Panc1 (cell line): Measurements from ENCODE around the gene CCNG2. TPM values are rescaled to one million over a fixed set of nuclear protein-coding genes. Genes with fewer than 3 reads are reported as not detected.

Experiments used
- ATAC-seq: fragments of 200-7000 bp; cut with Tn5 transposase; 2 replicates; pipeline ENCODE4 v1.9.1; 2020; ENCODE audit warnings: mild to moderate bottlenecking, moderate library complexity
- BruUV-seq: library from RNA; stranded (reverse); fragments of 400-500 nt; replicated peaks from 2 replicates; lab custom pipeline; 2021; lab: Mats Ljungman, UMichigan
- CTCF ChIA-PET: fragments of 300-600 bp; sonication (Branson Sonifier 250); formaldehyde crosslinking; loops from one replicate; lab custom pipeline; 2022; ENCODE audit warnings: antibody characterized with exemption; lab: Charles Lee
- POLR2A ChIA-PET: fragments of 300-600 bp; sonication (Branson Sonifier 250); formaldehyde crosslinking; loops from one replicate; lab custom pipeline; 2022; ENCODE audit warnings: antibody characterized with exemption; lab: Charles Lee
- DNase-seq: peaks from one replicate; pipeline ENCODE4 v3.0.0-alpha.2; 2010; ENCODE audit warnings: low read depth, low spot score
- H3K27ac ChIP-seq: 2 replicates; pipeline ENCODE4 v1.5.1; 2011; ENCODE audit warnings: mild to moderate bottlenecking, low read length, inconsistent platforms
- H3K27me3 ChIP-seq: fragments of 200-500 bp; sonication (Bioruptor generic); 2 replicates; pipeline ENCODE4 v1.6.0; 2014; ENCODE audit warnings: low read length, inconsistent platforms; ENCODE audit not compliant: control insufficient read depth, insufficient read depth
- H3K36me3 ChIP-seq: fragments of 200-500 bp; sonication (Bioruptor generic); 2 replicates; pipeline ENCODE4 v1.5.1; 2014; ENCODE audit warnings: inconsistent platforms, mild to moderate bottlenecking, low read length, moderate library complexity; ENCODE audit not compliant: control insufficient read depth, insufficient read depth
- H3K4me1 ChIP-seq: 2 replicates; pipeline ENCODE4 v1.5.1; 2011; ENCODE audit warnings: inconsistent platforms, mild to moderate bottlenecking, low read length, moderate library complexity; ENCODE audit not compliant: control insufficient read depth, insufficient read depth
- H3K4me3 ChIP-seq, 2 experiments: 2 replicates each; pipeline ENCODE4 v1.5.1; 2011 to 2012; ENCODE audit warnings: low read depth in 2 of 2, low read length in 2 of 2, mild to moderate bottlenecking in 2 of 2, inconsistent platforms in 1 of 2, moderate library complexity in 1 of 2
- H3K9me3 ChIP-seq: fragments of 200-500 bp; sonication (Bioruptor generic); 2 replicates; pipeline ENCODE4 v1.5.1; 2014; ENCODE audit warnings: low read depth, mild to moderate bottlenecking, inconsistent platforms, low read length, moderate library complexity; ENCODE audit not compliant: control insufficient read depth, insufficient read depth
- CTCF ChIP-seq: fragments of 450-650 bp; IDR thresholded peaks from 2 replicates; pipeline ENCODE4 v1.5.1; 2017; ENCODE audit warnings: mild to moderate bottlenecking
- POLR2AphosphoS5 ChIP-seq: IDR thresholded peaks from 2 replicates; pipeline ENCODE4 v1.6.1; 2012; ENCODE audit warnings: mild to moderate bottlenecking, low read depth, low read length, moderate library complexity
- SIN3A ChIP-seq: IDR thresholded peaks from 2 replicates; pipeline ENCODE4 v1.6.1; 2012; ENCODE audit warnings: low read depth, mild to moderate bottlenecking, low read length, moderate library complexity, borderline replicate concordance; ENCODE audit not compliant: insufficient read depth
- TCF7L2 ChIP-seq: IDR thresholded peaks from 2 replicates; pipeline ENCODE4 v1.6.1; 2011; ENCODE audit warnings: mild to moderate bottlenecking, low read depth, low read length, inconsistent platforms
- in situ Hi-C: cut with HindIII; loops from 2 replicates; pipeline ENCODE4 v1.10.0; 2016; ENCODE audit warnings: low sequenced_read_pairs, low pct_unique_long_range_greater_than_20kb
- intact Hi-C: fragments of 100-400 bp; cut with micrococcal nuclease; formaldehyde crosslinking; loops from one replicate; pipeline ENCODE4 v1.10.0; 2022; ENCODE audit not compliant: unreplicated experiment
- total RNA-seq: library from RNA; stranded (reverse); gene quantifications from one replicate; pipeline ENCODE4 v1.2.1, GENCODE V29; 2021; ENCODE audit not compliant: unreplicated experiment
- TF ChIP-seq, protein P1 (sequence below), 2 experiments: IDR thresholded peaks; 2 replicates each; pipeline ENCODE4 v1.6.1; 2011 to 2012; ENCODE audit warnings: low read depth in 2 of 2, control low read depth in 1 of 2, low read length in 1 of 2, mild to moderate bottlenecking in 1 of 2, moderate library complexity in 1 of 2; ENCODE audit not compliant: insufficient read depth in 1 of 2

The CCNG2 gene
- total RNA-seq, 1 experiment from 2014 or later: 18.4 TPM

DNA sequence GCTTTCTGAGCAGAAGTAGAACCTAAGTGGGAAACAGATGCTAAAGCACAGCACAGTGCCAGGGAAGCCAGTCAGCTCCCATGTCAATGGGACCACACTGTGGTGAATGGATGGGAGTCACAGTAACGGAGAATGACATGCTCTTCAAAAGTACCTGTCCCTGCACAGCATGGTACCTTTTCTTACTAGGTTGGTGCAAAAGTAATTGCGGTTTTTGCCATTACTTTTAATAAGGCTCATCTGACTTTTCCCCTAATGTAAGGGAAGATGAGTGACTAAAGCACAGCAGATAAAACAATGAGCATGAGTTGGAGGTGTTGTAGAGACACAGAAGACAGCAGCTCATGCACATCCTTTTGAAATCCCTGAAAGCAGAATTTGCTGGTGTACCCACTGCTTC, 62.3 kb downstream of the CCNG2 start:
- intact Hi-C loops: no loop called here
- in situ Hi-C loops: no loop called here

More for the DNA sequence above, 62.3 kb downstream of the CCNG2 start:
- BruUV-seq: no TSS peak
- ChIA-PET CTCF (no interaction called here), POLR2A (no interaction called here)
- no peak for DNase-seq
- no peaks in the 10 kb centered on the region for H3K36me3 ChIP-seq
- H3K9me3 ChIP-seq: no peaks in the 10 kb centered on the region
- H3K4me3 ChIP-seq: no peak overlapping the region
- no peak overlapping the region for H3K27ac ChIP-seq
- TF ChIP-seq POLR2AphosphoS5 (no peak), CTCF (no peak), SIN3A (no peak), TCF7L2 (no peak)
- TF ChIP-seq, protein P1, sequence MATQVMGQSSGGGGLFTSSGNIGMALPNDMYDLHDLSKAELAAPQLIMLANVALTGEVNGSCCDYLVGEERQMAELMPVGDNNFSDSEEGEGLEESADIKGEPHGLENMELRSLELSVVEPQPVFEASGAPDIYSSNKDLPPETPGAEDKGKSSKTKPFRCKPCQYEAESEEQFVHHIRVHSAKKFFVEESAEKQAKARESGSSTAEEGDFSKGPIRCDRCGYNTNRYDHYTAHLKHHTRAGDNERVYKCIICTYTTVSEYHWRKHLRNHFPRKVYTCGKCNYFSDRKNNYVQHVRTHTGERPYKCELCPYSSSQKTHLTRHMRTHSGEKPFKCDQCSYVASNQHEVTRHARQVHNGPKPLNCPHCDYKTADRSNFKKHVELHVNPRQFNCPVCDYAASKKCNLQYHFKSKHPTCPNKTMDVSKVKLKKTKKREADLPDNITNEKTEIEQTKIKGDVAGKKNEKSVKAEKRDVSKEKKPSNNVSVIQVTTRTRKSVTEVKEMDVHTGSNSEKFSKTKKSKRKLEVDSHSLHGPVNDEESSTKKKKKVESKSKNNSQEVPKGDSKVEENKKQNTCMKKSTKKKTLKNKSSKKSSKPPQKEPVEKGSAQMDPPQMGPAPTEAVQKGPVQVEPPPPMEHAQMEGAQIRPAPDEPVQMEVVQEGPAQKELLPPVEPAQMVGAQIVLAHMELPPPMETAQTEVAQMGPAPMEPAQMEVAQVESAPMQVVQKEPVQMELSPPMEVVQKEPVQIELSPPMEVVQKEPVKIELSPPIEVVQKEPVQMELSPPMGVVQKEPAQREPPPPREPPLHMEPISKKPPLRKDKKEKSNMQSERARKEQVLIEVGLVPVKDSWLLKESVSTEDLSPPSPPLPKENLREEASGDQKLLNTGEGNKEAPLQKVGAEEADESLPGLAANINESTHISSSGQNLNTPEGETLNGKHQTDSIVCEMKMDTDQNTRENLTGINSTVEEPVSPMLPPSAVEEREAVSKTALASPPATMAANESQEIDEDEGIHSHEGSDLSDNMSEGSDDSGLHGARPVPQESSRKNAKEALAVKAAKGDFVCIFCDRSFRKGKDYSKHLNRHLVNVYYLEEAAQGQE (IDR thresholded peaks at IDR 0.05; ENCODE audit: insufficient read depth in 1 of 2, low read depth in 2 of 2, low read length in 1 of 2): no peak
- no peak for ATAC-seq
- H3K27me3 ChIP-seq: no peaks in the 10 kb centered on the region
- no peaks in the 10 kb centered on the region for H3K4me1 ChIP-seq

Other genes with a start within 250 kb of the CCNG2 start
- gene SEPTIN11, start 207.5 kb upstream of the CCNG2 start, total RNA-seq: 103 TPM
- gene CCNI, start 81.2 kb upstream of the CCNG2 start, total RNA-seq: 125 TPM